HG02884 (cell line): ENCODE results near the gene EEF2K.
"Not testable (repeated sequence)": the region's sequence is repeated elsewhere in the genome, so short reads cannot be mapped to it uniquely, and the experiment has no call there.

Source experiments
- ATAC-seq: cut with Tn5 transposase; IDR thresholded peaks from one replicate; pipeline ENCODE4 v1.9.1; 2021; ENCODE audit warnings: mild to moderate bottlenecking, moderate library complexity; ENCODE audit not compliant: unreplicated experiment

Gene EEF2K

DNA sequence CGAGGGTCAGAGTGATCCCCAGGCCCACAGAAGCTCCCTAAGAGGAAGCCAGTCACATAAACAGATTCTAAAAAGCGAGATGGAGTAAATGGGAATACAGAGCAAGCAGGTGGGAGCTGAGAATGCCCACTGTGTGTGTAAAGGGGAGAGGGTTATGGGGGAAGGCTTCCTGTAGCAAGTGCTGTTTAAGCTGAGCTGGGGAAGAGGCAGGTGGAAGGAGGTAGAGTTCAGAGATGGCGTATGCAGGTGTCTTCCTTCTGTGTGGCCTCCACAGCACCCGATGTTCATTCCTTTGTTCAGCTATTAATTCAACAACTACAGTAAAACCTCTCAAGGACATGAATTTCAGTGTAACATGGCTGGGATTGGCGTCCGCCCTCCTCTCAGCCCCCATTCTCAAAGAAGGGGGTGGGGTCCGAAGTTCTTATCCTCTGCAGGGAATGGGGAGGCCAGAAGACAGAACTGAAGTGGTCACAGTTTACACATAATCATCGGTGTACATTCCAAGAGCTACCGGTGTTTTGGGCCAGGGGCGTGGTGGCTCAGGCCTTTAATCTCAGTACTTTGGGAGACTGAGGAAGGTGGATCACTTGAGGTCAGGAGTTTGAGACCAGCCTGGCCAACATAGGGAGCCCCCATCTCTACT lies 1.8 kb downstream of the EEF2K start:
- ATAC-seq, result no peak

DNA sequence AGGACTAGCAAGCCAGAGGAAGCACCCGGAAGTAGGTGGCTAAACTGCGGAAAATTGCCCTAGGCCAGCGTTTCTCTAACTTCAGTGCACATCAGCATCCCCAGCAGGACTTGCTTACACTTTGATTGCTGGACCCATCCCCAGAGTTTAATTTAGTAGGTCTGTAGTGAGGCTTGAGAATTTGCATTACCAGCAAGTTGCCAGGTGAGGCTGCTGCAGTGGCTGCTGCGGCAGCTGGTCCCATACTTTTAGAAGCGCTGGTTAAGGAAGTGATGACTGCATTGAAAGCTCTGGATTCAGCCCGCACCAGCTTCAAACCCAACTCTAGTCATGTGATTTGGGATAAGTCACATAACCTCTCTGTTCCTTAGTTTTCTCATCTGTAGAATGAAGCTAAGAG lies 4.2 kb downstream of the EEF2K start:
- no peak for ATAC-seq

DNA sequence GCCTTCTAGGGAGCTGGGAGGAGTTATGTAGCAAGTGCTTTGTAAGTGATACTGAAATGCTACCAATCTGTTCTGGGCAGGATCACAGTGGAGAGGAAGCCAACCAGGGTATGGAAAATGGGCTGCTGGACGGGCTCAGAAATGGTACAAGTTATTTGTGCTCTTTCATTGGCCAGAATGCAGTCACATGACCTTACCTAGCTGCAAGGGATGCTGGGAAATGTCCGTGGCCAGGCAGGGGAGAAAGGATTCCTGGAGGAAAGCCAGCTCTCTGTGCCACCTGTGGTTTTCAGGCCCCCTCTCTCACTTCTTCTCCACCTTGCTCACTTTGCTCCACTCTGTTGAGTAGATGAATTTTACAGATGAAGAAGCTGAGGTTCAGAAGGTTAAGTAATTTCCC lies 4.8 kb downstream of the EEF2K start:
- no peak for ATAC-seq

DNA sequence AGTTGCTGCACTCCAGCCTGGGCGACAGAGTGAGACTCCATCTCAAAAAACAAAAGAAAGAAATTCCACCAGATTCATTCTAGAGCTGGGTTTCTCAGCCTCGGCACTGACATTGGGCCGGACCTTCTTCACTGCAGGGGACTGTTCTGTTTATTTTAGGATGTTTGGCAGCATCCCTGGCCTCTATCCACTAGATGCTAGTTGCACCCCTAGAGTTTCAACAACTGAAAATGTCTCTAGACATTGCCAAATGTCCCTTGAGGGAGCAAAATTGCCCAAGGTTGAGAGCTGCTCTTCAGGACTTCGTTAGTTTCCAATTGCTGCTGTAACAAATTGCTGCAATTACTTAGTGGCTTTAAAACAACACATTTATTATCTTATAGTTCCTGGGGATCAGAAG lies 7.2 kb downstream of the EEF2K start:
- no peak for ATAC-seq

DNA sequence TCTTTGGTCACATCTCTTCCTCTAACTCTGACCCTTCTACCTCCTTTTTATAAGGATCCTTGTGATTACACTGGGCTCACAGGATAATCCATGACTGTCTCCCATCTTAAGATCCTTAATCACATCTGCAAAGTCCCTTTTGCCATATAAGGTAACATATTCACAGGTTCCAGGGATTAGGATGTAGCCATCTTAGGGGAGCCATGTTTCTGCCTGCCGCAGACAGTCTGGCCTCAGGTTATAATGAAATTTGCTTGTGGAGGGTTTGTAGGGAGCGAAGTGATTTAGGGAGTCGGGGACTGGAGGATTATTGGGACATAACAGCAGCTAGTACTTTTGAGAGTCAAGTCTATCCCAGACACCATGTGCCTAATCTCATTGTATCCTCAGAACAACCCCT lies 7.7 kb downstream of the EEF2K start:
- no peak for ATAC-seq

DNA sequence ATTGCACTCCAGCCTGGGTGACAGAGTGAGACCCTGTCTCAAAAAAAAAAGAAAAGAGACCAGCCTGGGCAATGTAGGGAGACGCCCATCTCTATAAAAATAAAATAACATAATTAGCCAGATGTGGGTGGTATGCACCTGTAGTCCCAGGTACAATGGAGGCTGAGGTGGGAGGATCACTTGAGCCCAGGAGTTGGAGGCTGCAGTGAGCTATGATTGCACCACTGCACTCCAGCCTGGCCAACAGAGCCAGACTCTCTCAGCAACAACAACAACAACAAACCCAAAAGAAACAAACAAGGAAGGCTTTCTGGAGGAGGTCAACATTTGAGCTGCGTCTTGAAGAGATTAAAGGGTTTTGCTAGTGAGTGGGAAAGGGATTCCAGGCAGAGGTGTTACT lies 8.3 kb downstream of the EEF2K start:
- no peak for ATAC-seq

DNA sequence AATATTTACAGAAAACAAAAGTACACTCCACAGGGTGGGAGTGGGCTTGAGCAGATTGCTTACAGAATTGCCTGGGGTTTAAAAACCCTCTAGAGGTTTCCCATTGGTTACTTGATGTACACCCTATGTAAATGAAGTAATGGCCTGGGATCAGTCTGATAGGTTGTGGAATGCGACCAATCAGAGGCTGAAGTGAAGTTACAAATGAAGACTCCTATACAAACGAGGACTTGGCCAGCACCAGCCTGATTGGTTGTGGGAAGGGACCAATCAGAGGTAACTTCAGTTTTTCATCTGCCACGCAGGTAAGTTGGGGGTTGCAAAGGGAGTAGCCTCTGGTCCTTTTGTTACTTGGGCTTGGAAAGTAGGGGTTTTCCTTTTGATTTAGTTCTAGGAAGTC lies 8.8 kb downstream of the EEF2K start:
- no peak for ATAC-seq

DNA sequence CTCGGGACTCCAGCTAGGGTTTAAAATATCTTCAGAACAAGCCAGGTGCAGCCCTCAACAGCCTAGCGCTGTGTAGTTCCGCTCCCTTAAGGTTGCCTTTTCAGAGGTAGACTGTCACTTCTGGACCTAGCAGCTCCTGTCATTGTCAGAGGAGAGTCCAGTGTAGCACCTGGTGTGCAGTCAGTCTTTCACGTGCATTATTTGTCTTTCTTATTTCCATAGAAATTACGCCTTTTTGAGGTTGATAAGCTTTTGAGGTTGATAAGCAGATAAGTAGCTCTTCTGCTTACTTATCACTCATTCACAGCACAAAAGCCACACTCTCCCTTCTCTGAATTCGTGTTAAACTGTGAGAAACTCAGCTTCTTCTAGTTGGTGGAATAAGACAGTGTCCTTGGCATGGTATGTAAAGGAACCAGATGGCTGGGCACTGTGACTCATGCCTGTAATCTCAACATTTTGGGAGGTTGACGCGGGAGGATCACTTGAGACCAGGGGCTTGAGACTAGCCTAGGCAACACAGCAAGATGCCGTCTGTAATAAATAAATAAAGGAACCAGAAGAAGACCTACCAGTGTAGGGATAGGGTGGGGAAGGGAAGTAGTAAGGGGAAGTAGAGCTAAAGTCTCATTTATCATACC lies 10.2 kb downstream of the EEF2K start:
- no peak for ATAC-seq

DNA sequence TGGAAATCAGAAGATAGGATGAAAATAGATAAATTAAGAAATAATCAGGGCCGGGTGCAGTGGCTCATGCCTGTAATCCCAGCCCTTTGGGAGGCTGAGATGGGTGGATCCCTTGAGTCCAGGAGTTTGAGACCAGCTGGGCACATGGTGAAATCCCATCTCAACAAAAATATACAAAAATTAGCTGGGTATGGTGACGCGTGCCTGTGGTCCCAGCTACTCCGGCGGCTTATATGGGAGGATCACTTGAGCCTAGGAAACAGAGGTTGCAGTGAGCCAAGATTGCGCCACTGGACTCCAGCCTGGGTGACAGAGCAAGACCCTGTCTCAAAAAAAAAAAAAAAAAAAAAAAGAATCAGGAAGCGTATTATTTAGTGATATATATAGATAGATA lies 10.8 kb downstream of the EEF2K start:
- not testable (repeated sequence) for ATAC-seq

DNA sequence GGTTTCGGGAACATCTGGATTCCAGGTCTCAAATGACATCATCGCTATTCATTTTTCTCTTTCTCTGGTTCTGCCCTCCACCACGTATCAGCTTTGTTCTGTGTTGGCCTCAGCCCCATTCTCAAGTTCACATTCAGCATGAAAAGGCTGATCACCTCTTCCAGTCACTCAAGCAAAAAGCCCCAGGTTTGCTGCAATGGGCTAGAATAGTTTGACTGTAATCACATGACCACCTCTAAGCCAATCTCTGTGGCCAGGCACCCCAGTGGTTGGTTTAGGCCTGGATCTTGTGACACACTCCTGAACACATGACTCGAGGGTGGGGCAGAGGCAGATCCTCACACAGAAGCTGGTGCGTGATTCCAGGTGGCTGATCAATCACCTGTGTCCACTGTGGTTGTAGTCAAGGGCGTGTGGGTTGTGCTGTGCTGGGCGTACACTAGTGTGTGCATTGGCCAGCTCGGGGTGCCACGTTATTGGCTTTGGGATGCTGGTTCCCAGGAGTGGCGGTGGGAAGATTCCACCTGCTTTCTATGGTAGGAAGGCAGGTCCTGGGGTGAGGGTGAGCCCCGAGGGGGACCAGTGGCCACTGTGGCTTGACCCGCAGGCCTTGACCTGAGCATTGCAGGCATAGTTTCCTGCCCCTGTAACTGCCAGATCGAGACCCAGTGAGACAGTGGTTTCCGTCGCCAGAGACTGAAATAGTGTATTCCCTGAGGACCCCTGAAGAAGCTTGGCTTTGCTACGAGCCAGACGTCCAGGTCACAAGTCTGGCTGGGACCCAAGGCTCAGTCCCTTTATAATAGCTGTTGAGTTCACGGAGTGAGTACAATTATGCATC lies 12.0 kb downstream of the EEF2K start:
- peak; percentile 87 for ATAC-seq

DNA sequence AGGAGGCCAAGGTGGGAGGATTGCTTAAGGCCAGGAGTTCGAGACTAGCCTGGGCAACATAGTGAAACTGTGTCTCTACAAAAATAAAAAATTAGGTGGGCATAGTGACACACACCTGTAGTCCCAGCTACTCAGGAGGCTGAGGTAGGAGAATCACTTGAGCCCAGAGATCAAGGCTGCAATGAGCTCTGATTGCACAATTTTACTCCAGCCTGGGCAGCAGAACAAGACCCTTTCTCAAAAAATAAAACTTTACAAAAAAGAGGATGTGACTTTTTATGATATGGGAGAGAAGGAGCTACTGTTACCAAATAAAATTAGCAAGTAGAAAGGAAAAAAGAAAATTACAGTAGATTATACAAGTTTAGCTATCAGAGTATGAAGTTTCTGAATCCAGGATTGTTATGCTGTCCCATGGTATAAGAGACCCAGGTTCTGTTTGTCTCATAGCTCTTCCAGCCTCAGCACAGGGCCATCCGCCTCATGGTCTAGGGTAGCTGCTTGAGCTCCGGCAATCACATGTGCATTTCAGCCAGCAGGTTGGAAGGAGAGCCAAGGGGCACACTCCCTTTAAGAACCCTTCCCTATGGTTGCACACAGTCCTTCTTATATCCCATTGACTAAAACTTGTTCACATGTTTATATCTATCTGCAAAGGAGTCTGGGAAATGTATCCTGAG lies 13.5 kb downstream of the EEF2K start:
- no peak for ATAC-seq

DNA sequence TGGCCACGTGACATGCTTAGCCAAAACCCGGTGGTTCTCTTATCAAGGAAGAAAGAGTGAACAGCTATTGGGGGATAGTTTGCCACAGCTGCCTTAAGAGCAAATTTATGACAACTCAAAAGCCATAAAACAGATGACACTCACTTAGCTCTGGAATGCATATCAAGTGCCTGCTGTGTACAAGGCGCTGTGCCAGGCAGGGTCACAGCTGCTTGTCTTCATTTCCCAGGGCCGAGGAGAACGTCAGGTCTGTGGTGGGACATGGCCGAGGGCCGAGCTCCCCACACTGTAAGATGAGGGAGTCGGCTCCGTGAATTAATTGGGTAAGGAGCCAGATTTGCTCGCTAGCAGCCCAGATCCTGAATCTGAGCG lies 14.0 kb downstream of the EEF2K start:
- no peak for ATAC-seq

DNA sequence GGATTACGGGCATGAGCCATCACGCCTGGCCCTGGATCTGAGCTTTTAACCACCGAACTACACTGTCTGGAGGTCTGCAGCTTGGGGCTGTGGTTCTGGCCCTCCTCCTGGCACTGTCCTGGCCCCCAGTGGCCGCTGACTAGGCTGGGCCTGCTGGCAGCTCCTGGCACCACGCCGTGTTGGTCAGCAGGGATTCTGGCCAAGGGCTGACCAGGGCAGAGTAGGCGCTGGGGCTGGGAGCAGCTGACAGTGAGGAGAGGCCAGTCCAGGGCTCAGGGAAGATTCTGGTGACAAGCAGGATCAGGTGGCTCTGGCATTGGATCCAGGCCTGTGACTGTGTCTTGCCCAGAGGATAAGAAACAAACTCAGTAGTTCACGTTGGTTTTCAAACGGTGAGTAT lies 14.6 kb downstream of the EEF2K start:
- ATAC-seq, result no peak

DNA sequence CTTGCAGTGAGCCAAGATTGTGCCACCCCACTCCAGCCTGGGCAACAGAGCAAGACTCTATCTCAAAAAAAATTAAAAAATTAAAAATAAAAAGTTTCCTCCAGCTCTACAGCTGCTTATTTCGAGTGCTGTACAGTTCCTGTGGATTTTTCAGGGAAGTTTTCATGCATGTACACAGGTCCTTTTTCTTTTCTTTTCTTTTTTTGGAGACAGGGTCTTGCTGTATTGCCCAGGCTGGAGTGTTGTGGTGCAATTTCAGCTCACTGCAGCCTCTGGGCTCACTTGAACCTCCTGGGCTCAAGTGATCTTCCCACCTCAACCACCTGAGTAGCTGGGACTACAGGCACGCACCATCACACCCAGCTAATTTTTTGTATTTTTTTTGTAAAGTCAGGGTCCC lies 15.9 kb downstream of the EEF2K start:
- ATAC-seq, result no peak

DNA sequence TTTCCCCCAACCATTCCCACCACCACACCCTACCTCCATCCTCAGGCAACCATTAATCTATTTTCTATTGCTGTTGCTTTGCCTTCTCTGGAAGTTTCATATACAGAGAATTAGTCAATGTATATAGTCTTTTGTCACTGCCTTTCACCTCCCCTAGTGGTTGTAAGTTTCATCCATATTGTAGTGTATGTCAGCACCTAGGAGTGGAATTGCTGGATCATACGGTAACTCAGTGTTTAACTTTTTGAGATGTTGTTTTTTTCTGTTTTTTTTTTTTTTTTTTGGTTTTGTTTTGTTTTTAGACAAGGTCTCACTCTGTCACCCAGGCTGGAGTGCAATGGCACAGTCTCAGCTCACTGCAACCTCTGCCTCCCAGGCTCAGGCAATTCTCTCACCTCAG lies 16.9 kb downstream of the EEF2K start:
- no peak for ATAC-seq

DNA sequence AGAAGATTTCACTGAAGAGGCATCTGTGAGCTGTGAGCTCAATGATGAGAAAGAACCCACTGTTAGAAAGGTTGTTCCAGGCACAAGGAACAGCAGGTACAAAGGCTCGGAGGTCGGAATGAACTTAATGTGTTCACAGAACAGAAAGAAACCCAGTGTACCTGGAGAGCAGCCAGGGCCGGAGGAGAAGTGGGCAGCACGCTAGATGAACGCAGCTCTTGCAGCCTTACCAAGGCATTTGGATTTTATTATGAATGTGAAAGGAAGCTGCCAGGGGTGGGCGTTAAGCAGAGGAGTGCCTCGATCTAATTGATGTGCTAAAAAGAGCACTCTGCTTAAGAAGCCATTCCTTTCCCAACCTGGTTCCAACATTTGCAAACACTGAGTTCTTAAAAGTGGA lies 19.0 kb downstream of the EEF2K start:
- ATAC-seq, result no peak

DNA sequence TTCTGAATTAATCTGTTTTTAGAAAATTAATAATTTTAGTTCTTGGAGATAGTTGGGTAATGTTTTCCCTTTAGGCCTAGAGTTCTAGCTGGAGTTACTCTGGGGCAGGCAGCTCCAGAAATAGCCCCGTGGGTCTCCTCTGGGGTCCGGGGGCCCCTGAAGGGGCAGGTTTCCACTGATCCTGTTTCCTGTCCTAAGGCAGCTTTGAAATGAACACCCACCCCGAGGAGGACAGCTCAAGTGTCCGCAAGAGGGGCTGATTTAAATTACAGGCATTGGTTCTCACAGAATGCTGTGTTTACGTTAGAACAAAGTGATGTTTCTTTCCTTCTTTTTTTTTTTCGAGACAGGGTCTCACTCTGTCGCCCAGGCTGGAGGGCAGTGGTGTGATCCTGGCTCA lies 23.8 kb downstream of the EEF2K start:
- no peak for ATAC-seq

DNA sequence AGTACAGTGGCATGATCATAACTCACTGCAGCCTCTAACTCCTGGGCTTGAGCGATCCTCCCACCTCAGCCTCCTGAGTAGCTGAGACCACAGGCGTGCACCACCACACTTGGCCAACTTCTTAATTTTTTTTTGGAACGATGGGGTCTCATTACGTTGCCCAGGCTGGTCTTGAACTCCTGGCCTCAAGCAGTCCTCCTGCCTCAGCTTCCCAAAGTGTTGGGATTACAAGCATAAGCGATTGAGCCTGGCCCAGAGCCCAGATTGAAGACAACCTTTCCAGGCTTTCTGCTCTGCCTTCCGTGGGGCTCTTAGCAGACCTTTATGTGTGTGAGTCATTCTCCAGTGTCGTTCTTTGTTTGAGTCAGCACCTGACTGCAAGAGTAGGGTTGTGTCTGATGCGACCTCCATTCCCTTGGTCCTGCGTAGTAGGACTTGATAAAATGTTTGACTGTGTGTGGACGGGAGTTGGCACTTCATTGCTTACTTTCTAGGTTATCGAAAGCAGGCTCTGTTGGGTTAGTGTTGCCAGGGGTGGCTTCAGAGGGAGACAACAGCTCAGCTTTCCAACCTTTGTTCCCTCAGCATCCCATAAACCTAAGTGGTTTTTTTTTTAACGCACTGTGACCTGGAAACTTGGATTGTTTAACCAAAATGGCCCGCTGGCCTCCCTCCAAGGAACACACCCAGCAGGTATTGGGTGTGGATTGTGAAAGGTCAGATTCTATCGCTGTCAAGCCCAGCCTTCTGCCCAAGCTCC lies 26.4 kb downstream of the EEF2K start:
- ATAC-seq, result no peak

DNA sequence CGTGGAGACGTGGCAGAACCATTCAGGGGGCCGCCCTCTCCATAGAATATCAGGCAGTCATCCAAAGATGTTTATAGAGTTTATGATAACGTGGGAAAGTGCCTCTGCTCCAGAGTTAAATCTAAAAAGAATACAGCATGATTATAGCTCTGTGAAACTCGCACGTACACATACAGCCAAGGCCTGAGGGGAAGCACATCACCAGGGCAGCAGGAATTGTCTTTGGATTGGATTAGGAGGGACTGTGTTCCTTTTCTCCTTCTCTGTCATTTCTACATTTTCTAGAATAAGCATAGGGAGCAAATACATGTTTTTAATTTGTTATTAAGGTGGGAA lies 26.9 kb downstream of the EEF2K start:
- ATAC-seq, result no peak

DNA sequence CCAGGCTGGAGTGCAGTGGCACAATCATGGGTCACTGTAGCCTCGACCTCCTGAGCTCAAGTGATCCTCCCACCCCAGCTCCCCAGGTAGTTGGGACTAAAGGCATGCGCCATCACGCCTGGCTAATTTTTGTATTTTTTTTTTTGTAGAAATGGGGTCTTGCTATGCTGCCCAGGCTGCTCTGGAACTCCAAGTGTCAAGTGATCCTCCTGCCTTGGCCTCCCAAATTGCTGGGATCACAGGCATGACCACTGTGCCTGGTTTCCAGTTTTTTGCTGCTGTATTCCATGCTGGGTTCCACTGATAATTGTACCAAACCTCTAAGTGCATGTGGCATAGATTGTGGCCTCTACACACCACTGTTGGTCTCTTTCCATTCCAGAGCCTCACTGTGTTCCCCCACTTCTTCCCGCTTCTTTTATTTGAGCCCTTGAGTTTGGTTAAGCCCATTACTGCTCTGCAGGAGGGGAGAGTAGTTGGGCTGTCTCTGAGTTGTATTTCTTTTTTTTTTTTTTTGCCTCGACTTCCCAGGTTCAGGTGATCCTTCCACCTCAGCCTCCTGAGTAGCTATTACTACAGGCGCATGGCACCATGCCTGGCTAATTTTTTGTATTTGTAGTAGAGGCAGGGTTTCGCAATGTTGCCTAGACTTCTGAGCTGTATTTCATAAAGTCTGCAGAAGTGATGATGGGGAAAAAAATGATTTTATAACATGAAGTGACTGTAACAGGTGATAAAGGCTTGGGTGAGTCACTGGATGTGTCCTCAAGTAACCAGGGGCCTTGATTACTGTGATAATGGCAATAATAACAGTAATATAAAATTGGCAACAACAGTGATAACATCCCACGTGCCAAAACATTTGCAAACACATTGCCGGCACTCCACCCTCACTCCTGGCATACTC lies 30.0 kb downstream of the EEF2K start:
- no peak for ATAC-seq
